ENCODE data around the gene DAB2IP.

The DAB2IP gene

DNA sequence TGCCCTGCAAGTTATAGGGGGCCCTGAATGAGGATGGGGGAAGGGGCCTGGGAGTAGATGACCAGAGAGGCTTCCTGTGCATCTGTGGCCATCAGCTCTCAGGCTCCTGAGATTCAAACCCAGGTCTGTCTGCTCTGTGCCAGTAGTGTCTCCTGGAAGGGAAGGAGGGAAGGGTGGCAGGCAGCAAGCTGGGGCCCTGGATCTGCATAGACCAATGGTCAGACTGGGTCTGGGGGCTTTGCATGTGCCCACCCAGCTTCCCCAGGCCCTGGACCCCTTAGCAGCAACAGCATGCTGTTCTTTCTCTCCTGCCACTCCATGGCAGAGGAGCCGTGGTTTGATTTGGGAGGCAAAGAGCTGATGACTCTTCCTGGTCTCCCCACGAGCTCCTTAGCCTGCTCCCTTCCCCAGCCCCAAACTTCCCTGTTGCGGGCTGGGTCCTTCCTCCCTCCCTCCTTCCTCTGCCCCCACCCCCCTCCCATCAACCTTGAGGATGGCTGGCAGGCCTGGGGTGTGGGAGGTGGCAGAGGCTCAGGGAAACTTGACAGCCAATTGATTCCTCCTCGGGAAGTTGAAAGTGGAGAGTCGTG is 31.6 kb downstream of the DAB2IP start:
- no peak for DNase-seq (ENCODE audit: low read depth)
- H3K4me3 ChIP-seq (replicated peaks; ENCODE audit: low read depth, low read length), result no peak overlapping the region
- TF ChIP-seq, protein P1, sequence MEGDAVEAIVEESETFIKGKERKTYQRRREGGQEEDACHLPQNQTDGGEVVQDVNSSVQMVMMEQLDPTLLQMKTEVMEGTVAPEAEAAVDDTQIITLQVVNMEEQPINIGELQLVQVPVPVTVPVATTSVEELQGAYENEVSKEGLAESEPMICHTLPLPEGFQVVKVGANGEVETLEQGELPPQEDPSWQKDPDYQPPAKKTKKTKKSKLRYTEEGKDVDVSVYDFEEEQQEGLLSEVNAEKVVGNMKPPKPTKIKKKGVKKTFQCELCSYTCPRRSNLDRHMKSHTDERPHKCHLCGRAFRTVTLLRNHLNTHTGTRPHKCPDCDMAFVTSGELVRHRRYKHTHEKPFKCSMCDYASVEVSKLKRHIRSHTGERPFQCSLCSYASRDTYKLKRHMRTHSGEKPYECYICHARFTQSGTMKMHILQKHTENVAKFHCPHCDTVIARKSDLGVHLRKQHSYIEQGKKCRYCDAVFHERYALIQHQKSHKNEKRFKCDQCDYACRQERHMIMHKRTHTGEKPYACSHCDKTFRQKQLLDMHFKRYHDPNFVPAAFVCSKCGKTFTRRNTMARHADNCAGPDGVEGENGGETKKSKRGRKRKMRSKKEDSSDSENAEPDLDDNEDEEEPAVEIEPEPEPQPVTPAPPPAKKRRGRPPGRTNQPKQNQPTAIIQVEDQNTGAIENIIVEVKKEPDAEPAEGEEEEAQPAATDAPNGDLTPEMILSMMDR (IDR thresholded peaks at IDR 0.05; ENCODE audit: low read length, missing control alignments), result no peak

GRCh38 chr9:121683652-121684051 is 32.2 kb downstream of the DAB2IP start:
- H3K4me3 ChIP-seq (replicated peaks; ENCODE audit: low read depth, low read length), result no peak overlapping the region
- TF ChIP-seq, protein P1 (IDR thresholded peaks at IDR 0.05; ENCODE audit: low read length, missing control alignments), result no peak
- no peak for DNase-seq (ENCODE audit: low read depth)

DNA sequence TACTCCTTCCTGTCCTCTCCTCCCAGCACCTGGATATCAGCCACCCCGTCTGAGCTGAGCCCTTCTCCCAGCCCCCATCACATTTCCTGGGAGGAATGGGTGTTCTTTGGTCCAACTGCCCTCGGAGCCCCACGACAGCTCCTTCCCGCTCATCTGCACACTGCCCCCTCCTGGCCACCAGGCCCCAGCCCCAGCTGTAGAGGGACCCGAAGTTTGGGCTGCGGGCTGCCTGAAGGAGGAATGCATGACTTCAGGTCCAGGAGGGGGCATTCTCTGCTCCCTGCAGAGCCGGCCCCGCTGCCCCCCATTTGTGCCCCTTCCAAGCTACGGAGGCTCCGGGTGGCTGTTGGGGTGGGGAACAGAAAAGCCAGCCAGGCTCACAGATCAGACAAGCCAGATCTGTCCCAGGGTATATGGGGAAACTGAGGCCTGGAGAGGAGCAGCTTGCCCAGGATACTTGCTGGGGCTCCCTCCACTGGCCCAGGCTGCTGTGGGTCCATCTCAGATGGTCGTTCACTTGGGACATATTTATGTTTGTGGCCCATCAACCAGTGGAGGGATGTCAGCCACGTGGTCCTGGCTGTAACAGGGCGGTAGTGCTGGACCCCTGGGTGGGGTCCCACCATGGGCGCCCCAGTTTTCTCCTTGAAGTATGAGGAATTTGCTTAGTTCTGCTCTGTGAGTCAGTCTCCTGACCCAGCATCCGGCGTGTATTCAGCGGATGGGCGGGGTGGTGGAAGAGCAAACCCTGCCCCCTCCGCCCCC is 33.1 kb downstream of the DAB2IP start:
- DNase-seq (ENCODE audit: low read depth), result peak; percentile 53
- TF ChIP-seq, protein P1 (IDR thresholded peaks at IDR 0.05; ENCODE audit: low read length, missing control alignments), result peak; percentile 65
- no peak overlapping the region for H3K4me3 ChIP-seq (replicated peaks; ENCODE audit: low read depth, low read length)

DNA sequence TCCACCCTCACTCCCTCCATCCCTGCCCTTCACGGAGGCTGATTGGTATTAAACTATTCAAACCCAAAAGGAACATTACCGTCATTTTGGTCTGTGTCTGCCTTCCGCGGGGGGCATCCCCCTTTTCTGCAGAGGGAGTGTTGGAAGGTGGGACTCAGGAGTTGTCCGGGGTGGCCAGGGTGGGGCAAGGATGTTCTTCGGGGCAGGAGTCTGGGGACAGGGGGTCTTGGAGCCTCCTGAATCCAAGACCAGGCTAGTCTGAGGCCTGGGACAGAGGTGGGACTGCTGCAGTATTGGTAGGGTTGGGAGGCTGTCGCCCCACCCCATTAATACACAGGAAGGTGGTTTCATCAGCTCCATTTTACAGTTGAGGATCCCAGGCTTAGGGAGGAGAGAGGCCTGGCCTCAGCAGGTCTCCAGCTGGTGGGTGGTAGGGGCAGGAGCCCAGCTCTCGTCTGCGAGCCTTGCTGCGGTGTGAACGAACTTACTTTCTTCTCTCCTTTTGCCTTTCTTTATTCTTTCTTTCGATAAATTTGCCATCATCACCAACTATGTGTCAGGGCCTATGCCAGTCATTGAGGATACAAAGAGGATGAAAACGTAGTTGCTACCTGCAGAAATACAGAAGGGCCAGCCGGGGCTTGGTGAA is 33.8 kb downstream of the DAB2IP start:
- TF ChIP-seq, protein P1 (IDR thresholded peaks at IDR 0.05; ENCODE audit: low read length, missing control alignments), result no peak
- no peak overlapping the region for H3K4me3 ChIP-seq (replicated peaks; ENCODE audit: low read depth, low read length)
- DNase-seq (ENCODE audit: low read depth), result no peak

DNA sequence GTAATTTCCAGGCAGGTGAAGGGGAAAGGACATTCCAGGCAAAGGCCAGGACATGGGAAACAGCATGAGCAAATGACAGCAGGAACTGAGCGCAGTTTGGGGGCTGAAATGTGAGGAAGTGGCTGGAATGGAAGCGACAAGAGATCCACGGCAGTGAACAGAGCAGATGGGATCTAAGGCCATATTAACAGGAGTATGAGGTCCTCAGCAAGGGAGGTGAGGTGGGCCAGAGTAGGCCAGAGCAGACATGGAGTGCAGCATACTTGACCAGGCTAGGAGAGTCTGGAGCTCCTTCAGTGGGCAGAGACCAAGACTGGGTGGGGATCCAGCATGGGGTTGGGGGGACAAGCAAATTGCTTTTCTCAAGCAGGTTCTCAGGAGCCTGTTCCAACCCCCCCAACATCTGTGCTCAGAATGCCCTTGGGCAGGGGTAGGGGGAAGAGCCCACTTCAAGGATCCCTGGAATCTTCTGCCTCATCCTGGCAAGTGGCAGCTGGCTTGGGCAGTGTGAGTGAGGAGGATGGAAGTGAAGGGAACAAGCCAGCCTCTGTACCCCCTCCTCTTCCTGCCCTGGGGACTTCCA is 34.5 kb downstream of the DAB2IP start:
- TF ChIP-seq, protein P1 (IDR thresholded peaks at IDR 0.05; ENCODE audit: low read length, missing control alignments), result no peak
- no peak for DNase-seq (ENCODE audit: low read depth)
- H3K4me3 ChIP-seq (replicated peaks; ENCODE audit: low read depth, low read length), result no peak overlapping the region

- H3K4me3 ChIP-seq (replicated peaks; ENCODE audit: low read depth, low read length), result no peak overlapping the region
- DNase-seq (ENCODE audit: low read depth), result peak; percentile 79
- TF ChIP-seq, protein P1 (IDR thresholded peaks at IDR 0.05; ENCODE audit: low read length, missing control alignments), result peak; percentile 96
These were observed 35.6 kb downstream of the DAB2IP start for GRCh38 chr9:121686930-121687541.

Data from fibroblast of pulmonary artery (primary cell).